ENCODE data around the gene EIF2S2. TPM values are rescaled to one million over a fixed set of nuclear protein-coding genes. Genes with fewer than 3 reads are reported as not detected.

EIF2S2 gene
- total RNA-seq, 1 experiment from 2014 or later: 124 TPM

GRCh38 chr20:34041226-34041625, 70.8 kb downstream of the EIF2S2 start:
- Mint-ChIP-seq H3K27me3 (ENCODE audit: low read depth) (no peaks in the 10 kb centered on the region), H3K4me1 (peaks cover 34% of the 10 kb centered on the region), H3K36me3 (no peaks in the 10 kb centered on the region), H3K9me3 (no peaks in the 10 kb centered on the region), H3K27ac (no peak overlapping the region), H3K4me3 (no peak overlapping the region)
- ATAC-seq (no peak), DNase-seq (ENCODE audit: low spot score) (no peak)
- TF ChIP-seq ZNF425 (CRISPR knock-in tag; conservative IDR thresholded peaks at IDR 0.05) (no peak), JAZF1 (CRISPR knock-in tag; IDR thresholded peaks at IDR 0.05) (no peak), SOX15 (CRISPR knock-in tag; IDR thresholded peaks at IDR 0.05) (no peak), ZNF121 (CRISPR knock-in tag; IDR thresholded peaks at IDR 0.05) (no peak), ZNF138 (CRISPR knock-in tag; conservative IDR thresholded peaks at IDR 0.05) (no peak), SP1 (CRISPR knock-in tag; conservative IDR thresholded peaks at IDR 0.05) (no peak)
- POLR2A ChIA-PET: interaction anchor here (1.5 kb wide), 1 partner anchor 48 kb away, joined by 6 read pairs; no protein-coding TSS in a partner anchor
- CTCF ChIA-PET: interaction anchor here (1.3 kb wide), 1 partner anchor 26 kb away, joined by 3 read pairs; no protein-coding TSS in a partner anchor

DNA sequence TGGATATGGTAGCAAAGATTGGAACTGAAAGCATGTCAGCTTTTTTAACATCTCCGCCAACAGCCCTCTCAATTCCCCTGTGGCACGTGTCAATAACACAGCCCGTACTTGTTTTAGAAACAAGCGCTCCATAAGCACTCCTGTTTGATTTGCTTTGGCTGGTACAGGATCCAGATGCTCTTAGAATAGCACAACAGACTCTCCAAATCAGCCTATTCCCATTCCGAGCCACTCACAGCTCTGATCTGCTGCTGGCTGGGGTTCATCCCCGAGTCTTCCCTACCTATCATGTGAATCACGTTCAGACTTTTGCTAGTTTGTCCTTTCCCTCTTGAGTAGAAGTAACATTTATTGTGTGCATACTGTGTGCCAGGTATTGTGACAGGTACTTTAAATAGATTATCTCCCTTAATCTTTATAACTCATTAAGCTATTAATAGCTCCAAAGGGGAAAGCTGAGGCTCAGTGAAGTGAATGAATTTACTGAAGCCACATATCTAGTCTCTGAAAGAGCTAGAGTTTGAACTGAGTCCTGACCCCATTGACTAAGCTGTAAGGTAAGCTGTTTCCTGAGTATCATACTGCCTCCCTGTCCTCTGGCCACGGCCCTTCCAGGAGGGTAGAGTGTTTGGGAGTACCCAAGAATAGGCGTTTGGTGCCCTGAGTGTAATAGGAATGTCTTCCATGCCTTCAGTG, 71.6 kb downstream of the EIF2S2 start:
- peaks cover 32% of the 10 kb centered on the region for H3K4me1 Mint-ChIP-seq
- no peaks in the 10 kb centered on the region for H3K36me3 Mint-ChIP-seq
- H3K4me3 Mint-ChIP-seq: no peak overlapping the region

More for the DNA sequence above, 71.6 kb downstream of the EIF2S2 start:
- H3K9me3 Mint-ChIP-seq: no peaks in the 10 kb centered on the region
- ATAC-seq (no peak), DNase-seq (ENCODE audit: low spot score) (no peak)
- no peaks in the 10 kb centered on the region for H3K27me3 Mint-ChIP-seq (ENCODE audit: low read depth)
- ChIA-PET POLR2A (interaction anchor here (0.8 to 1.5 kb wide), 2 partner anchors 48 to 72 kb away, joined by 3 to 6 read pairs; partner anchors contain the start of gene EIF2S2), CTCF (interaction anchor here (1.3 kb wide), 1 partner anchor 27 kb away, joined by 3 read pairs; no protein-coding TSS in a partner anchor)
- TF ChIP-seq FOXP1 (CRISPR knock-in tag; IDR thresholded peaks at IDR 0.05; ENCODE audit: borderline replicate concordance) (no peak), SOX15 (CRISPR knock-in tag; IDR thresholded peaks at IDR 0.05) (no peak), GRHL2 (CRISPR knock-in tag; IDR thresholded peaks at IDR 0.05; ENCODE audit: insufficient replicate concordance, severe bottlenecking) (no peak), MAX (CRISPR knock-in tag; IDR thresholded peaks at IDR 0.05) (no peak), ZNF425 (CRISPR knock-in tag; conservative IDR thresholded peaks at IDR 0.05) (no peak), FOXJ3 (CRISPR knock-in tag; IDR thresholded peaks at IDR 0.05; ENCODE audit: borderline replicate concordance) (no peak), AR (CRISPR knock-in tag; IDR thresholded peaks at IDR 0.05) (no peak), PRRX2 (CRISPR knock-in tag; IDR thresholded peaks at IDR 0.05) (no peak)
- TF ChIP-seq, protein P1, sequence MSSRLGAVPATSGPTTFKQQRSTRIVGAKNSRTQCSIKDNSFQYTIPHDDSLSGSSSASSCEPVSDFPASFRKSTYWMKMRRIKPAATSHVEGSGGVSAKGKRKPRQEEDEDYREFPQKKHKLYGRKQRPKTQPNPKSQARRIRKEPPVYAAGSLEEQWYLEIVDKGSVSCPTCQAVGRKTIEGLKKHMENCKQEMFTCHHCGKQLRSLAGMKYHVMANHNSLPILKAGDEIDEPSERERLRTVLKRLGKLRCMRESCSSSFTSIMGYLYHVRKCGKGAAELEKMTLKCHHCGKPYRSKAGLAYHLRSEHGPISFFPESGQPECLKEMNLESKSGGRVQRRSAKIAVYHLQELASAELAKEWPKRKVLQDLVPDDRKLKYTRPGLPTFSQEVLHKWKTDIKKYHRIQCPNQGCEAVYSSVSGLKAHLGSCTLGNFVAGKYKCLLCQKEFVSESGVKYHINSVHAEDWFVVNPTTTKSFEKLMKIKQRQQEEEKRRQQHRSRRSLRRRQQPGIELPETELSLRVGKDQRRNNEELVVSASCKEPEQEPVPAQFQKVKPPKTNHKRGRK (CRISPR knock-in tag; IDR thresholded peaks at IDR 0.05; ENCODE audit: borderline replicate concordance): no peak
- H3K27ac Mint-ChIP-seq: no peak overlapping the region

Small RNA genes lying within 50 kb of the gene (microRNA-seq; reads per million reads assigned to microRNA genes)
- gene MIR4755 (ENCODE audit: borderline number of aligned reads): not detected

Other genes starting within 250 kb of the EIF2S2 start
- 157 to 164 TPM (median 157 TPM) in 3 replicates for gene RALY, start 118.3 kb downstream of the EIF2S2 start, total RNA-seq (2021)
- not detected in 3 replicates for gene ASIP, start 129.2 kb upstream of the EIF2S2 start, total RNA-seq (2021)
- gene AHCY, start 191.1 kb upstream of the EIF2S2 start, total RNA-seq (2021): 401 to 415 TPM (median 411 TPM) in 3 replicates

Data from WTC11 (cell line).